AG09309 (cell line): ENCODE data around the gene DYRK4.

Experiments
- DNase-seq: peaks from one replicate; pipeline ENCODE4 v3.0.0-alpha.2; 2010; ENCODE audit warnings: low read depth
- H3K4me3 ChIP-seq: 2 replicates; pipeline ENCODE4 v1.5.1; 2011; ENCODE audit warnings: mild to moderate bottlenecking, low read depth, low read length, moderate library complexity; ENCODE audit not compliant: control insufficient read depth
- CTCF ChIP-seq: IDR thresholded peaks from 2 replicates; pipeline ENCODE4 v1.5.1; 2011; ENCODE audit warnings: mild to moderate bottlenecking, low read depth, low read length, inconsistent platforms; ENCODE audit not compliant: insufficient read depth, control insufficient read depth; ENCODE audit errors: missing control alignments

DYRK4 gene

GRCh38 chr12:4607056-4607455, 45.0 kb downstream of the DYRK4 start:
- DNase-seq, result no peak
- TF ChIP-seq CTCF, result no peak
- H3K4me3 ChIP-seq, result no peak overlapping the region

- no peak for DNase-seq
- H3K4me3 ChIP-seq, result no peak overlapping the region
- TF ChIP-seq CTCF, result no peak
These were observed 47.1 kb downstream of the DYRK4 start for GRCh38 chr12:4609071-4609470.

- TF ChIP-seq CTCF, result no peak
- DNase-seq, result no peak
- H3K4me3 ChIP-seq, result no peak overlapping the region
These were observed 48.5 kb downstream of the DYRK4 start for GRCh38 chr12:4610481-4610880.

- DNase-seq, result no peak
- TF ChIP-seq CTCF, result no peak
- no peak overlapping the region for H3K4me3 ChIP-seq
These were observed 53.7 kb downstream of the DYRK4 start for GRCh38 chr12:4615667-4616066.

- no peak for DNase-seq
These were observed 59.5 kb downstream of the DYRK4 start for GRCh38 chr12:4621511-4621910.

GRCh38 chr12:4626543-4626942, 64.5 kb downstream of the DYRK4 start:
- no peak overlapping the region for H3K4me3 ChIP-seq
- no peak for DNase-seq
- no peak for TF ChIP-seq CTCF

More at GRCh38 chr12:4621511-4621910, 59.5 kb downstream of the DYRK4 start:
- TF ChIP-seq CTCF, result no peak
- H3K4me3 ChIP-seq, result no peak overlapping the region

- no peak for DNase-seq
- TF ChIP-seq CTCF, result no peak
- H3K4me3 ChIP-seq, result no peak overlapping the region
These were observed 66.4 kb downstream of the DYRK4 start for GRCh38 chr12:4628406-4628805.
